Activated naive CD8-positive, alpha-beta T cell treated with anti-CD3 and anti-CD28 coated beads for 36 hours (primary cell): Measurements from ENCODE around the gene ZFP82. TPM values are rescaled to one million over a fixed set of nuclear protein-coding genes. Genes with fewer than 3 reads are reported as not detected.

Experiments
- DNase-seq: peaks from one replicate; pipeline ENCODE4 v3.0.0; 2021
- H3K27ac Mint-ChIP-seq: one replicate; pipeline ENCODE4 v1.8.0; 2022; ENCODE audit warnings: mild to moderate bottlenecking, moderate library complexity, mixed read lengths
- H3K27me3 Mint-ChIP-seq: one replicate; pipeline ENCODE4 v1.8.0; 2022; ENCODE audit warnings: mild to moderate bottlenecking, mixed read lengths
- H3K36me3 Mint-ChIP-seq: one replicate; pipeline ENCODE4 v1.8.0; 2021; ENCODE audit warnings: mild to moderate bottlenecking, mixed read lengths
- H3K4me1 Mint-ChIP-seq: one replicate; pipeline ENCODE4 v1.8.0; 2021; ENCODE audit warnings: mixed read lengths
- H3K4me3 Mint-ChIP-seq: one replicate; pipeline ENCODE4 v1.8.0; 2022; ENCODE audit warnings: mild to moderate bottlenecking, moderate library complexity, mixed read lengths
- H3K9me3 Mint-ChIP-seq: one replicate; pipeline ENCODE4 v1.8.0; 2022; ENCODE audit warnings: mixed read lengths
- total RNA-seq, 2 experiments: library from RNA; stranded (reverse); gene quantifications; one replicate each; pipeline ENCODE4 v1.2.3, GENCODE V29; 2021

ZFP82 gene
- total RNA-seq, 2 experiments from 2014 or later, result 5.2 to 5.7 TPM

GRCh38 chr19:36392916-36393673 lies 25.3 kb downstream of the ZFP82 start:
- no peaks in the 10 kb centered on the region for H3K4me1 Mint-ChIP-seq
- no peak overlapping the region for H3K27ac Mint-ChIP-seq
- no peaks in the 10 kb centered on the region for H3K27me3 Mint-ChIP-seq
- H3K4me3 Mint-ChIP-seq, result no peak overlapping the region
- no peak for DNase-seq
- peaks cover 53% of the 10 kb centered on the region for H3K9me3 Mint-ChIP-seq
- peaks cover 75% of the 10 kb centered on the region for H3K36me3 Mint-ChIP-seq

GRCh38 chr19:36379510-36379819 lies 39.0 kb downstream of the ZFP82 start:
- H3K4me3 Mint-ChIP-seq, result peak overlapping the region; percentile 82
- no peak for DNase-seq
- H3K4me1 Mint-ChIP-seq, result peaks cover 18% of the 10 kb centered on the region
- peaks cover 16% of the 10 kb centered on the region for H3K36me3 Mint-ChIP-seq
- no peaks in the 10 kb centered on the region for H3K27me3 Mint-ChIP-seq
- H3K9me3 Mint-ChIP-seq, result peaks cover 22% of the 10 kb centered on the region
- no peak overlapping the region for H3K27ac Mint-ChIP-seq

GRCh38 chr19:36378625-36379509 lies 39.6 kb downstream of the ZFP82 start, which contains the start of gene ZFP14:
TSS of gene ZFP14 (minus strand) at chr19:36379201. CDS start at chr19:36367892, 11,309 bp downstream.
- peaks cover 23% of the 10 kb centered on the region for H3K9me3 Mint-ChIP-seq
- peak within 1 kb of the TSS; percentile 92 for H3K27ac Mint-ChIP-seq
- peaks cover 21% of the 10 kb centered on the region for H3K36me3 Mint-ChIP-seq
- peaks cover 18% of the 10 kb centered on the region for H3K4me1 Mint-ChIP-seq
- peak within 1 kb of the TSS; percentile 82 for H3K4me3 Mint-ChIP-seq
- H3K27me3 Mint-ChIP-seq, result no peaks in the 10 kb centered on the region
- DNase-seq, result peak; percentile 95

GRCh38 chr19:36377541-36378178 lies 40.8 kb downstream of the ZFP82 start:
- Mint-ChIP-seq H3K9me3 (peaks cover 23% of the 10 kb centered on the region), H3K4me3 (peak overlapping the region; percentile 82), H3K27me3 (no peaks in the 10 kb centered on the region), H3K36me3 (peaks cover 26% of the 10 kb centered on the region), H3K4me1 (peaks cover 18% of the 10 kb centered on the region), H3K27ac (peak overlapping the region; percentile 92)
- no peak for DNase-seq

GRCh38 chr19:36373638-36374156 lies 44.7 kb downstream of the ZFP82 start:
- DNase-seq, result no peak
- Mint-ChIP-seq H3K27me3 (no peaks in the 10 kb centered on the region), H3K36me3 (peaks cover 58% of the 10 kb centered on the region), H3K4me1 (peaks cover 18% of the 10 kb centered on the region), H3K27ac (no peak overlapping the region), H3K4me3 (no peak overlapping the region), H3K9me3 (peaks cover 32% of the 10 kb centered on the region)

GRCh38 chr19:36371886-36372285 lies 46.6 kb downstream of the ZFP82 start:
- no peak for DNase-seq
- Mint-ChIP-seq H3K36me3 (peaks cover 73% of the 10 kb centered on the region), H3K4me1 (peaks cover 2% of the 10 kb centered on the region), H3K4me3 (no peak overlapping the region), H3K27ac (no peak overlapping the region), H3K27me3 (no peaks in the 10 kb centered on the region), H3K9me3 (peaks cover 33% of the 10 kb centered on the region)

- Mint-ChIP-seq H3K4me3 (no peak overlapping the region), H3K36me3 (peaks cover 89% of the 10 kb centered on the region), H3K4me1 (no peaks in the 10 kb centered on the region), H3K27me3 (no peaks in the 10 kb centered on the region), H3K27ac (no peak overlapping the region), H3K9me3 (peaks cover 36% of the 10 kb centered on the region)
- no peak for DNase-seq
These were observed 54.6 kb downstream of the ZFP82 start for GRCh38 chr19:36363845-36364244.

Other genes with a start within 250 kb of the ZFP82 start
- gene ZNF565, start 204.0 kb downstream of the ZFP82 start, total RNA-seq, result 1 to 10 TPM; 1.7 to 2.1 TPM
- 100 to 1,000 TPM; 116 to 120 TPM for gene ZNF146, start 203.5 kb downstream of the ZFP82 start, total RNA-seq
- gene ZFP14, start 39.4 kb downstream of the ZFP82 start, total RNA-seq, result 1 to 10 TPM in 1 of 2 experiments, under 1 TPM in 1; 0.66 to 1.2 TPM
- gene ZNF566, start 70.9 kb upstream of the ZFP82 start, total RNA-seq, result 1 to 10 TPM; 6.0 to 7.8 TPM
- gene ZNF260, start 109.6 kb upstream of the ZFP82 start, total RNA-seq, result 1 to 10 TPM; 6.2 to 8.3 TPM
- 10 to 100 TPM; 15.0 to 15.2 TPM for gene ZNF529, start 154.6 kb upstream of the ZFP82 start, total RNA-seq
- gene ZNF382, start 186.7 kb upstream of the ZFP82 start, total RNA-seq, result 1 to 10 TPM; 7.4 to 9.3 TPM
- gene ZNF461, start 248.2 kb upstream of the ZFP82 start, total RNA-seq, result 1 to 10 TPM; 7.2 to 8.3 TPM